B cell (primary cell): Measurements from ENCODE around the gene CALHM3.

Experiments
- CTCF ChIP-seq: fragments of 200-600 bp; IDR thresholded peaks from one replicate; pipeline ENCODE4 v1.8.0; 2022; ENCODE audit warnings: antibody characterized with exemption, mild to moderate bottlenecking
- EZH2 ChIP-seq: IDR thresholded peaks from 2 replicates; pipeline ENCODE4 v1.6.1; 2012; ENCODE audit warnings: borderline replicate concordance, low read depth, mild to moderate bottlenecking, moderate library complexity, low read length; ENCODE audit not compliant: insufficient read depth, poor library complexity, severe bottlenecking

- TF ChIP-seq CTCF: no peak
- no peak for TF ChIP-seq EZH2
These were observed 21.4 kb upstream of the CALHM3 start for GRCh38 chr10:103500481-103500880.
